Measurements from ENCODE around the gene SNX17.
"Not testable (repeated sequence)": the region's sequence is repeated elsewhere in the genome, so short reads cannot be mapped to it uniquely, and the experiment has no call there.

SNX17 gene

GRCh38 chr2:27400348-27401135 lies 30.1 kb downstream of the SNX17 start:
- DNase-seq = no peak

- no peak for DNase-seq
These were observed 37.5 kb downstream of the SNX17 start for GRCh38 chr2:27407798-27408491.

GRCh38 chr2:27408601-27409320 lies 38.3 kb downstream of the SNX17 start:
- peak in 1 of 2 experiments; percentile 20 for DNase-seq

- DNase-seq = peak; percentile 98
These were observed 39.1 kb downstream of the SNX17 start, which contains the start of gene PPM1G for GRCh38 chr2:27409321-27410073. Gene PPM1G (minus strand): TSS chr2:27409591. CDS start chr2:27409422, 169 bp downstream.

GRCh38 chr2:27412419-27413152 lies 42.2 kb downstream of the SNX17 start:
- no peak for DNase-seq

GRCh38 chr2:27416151-27416550 lies 45.7 kb downstream of the SNX17 start:
- no peak for DNase-seq

GRCh38 chr2:27420996-27421395 lies 50.6 kb downstream of the SNX17 start:
- DNase-seq = no peak

GRCh38 chr2:27421660-27422250 lies 51.3 kb downstream of the SNX17 start:
- no peak for DNase-seq

GRCh38 chr2:27422958-27423357 lies 52.5 kb downstream of the SNX17 start:
- no peak for DNase-seq

- not testable (repeated sequence) for DNase-seq
These were observed 54.6 kb downstream of the SNX17 start for GRCh38 chr2:27425039-27425438.
